Activated CD8-positive, alpha-beta memory T cell treated with anti-CD3 and anti-CD28 coated beads, Interleukin-2, amount 50 U/mL, for 1 hour (primary cell): ENCODE measurements around the gene KCNV2.

Experiments used
- DNase-seq: peaks from one replicate; pipeline ENCODE4 v3.0.0-alpha.2; 2020; ENCODE audit errors: extremely low read depth

The KCNV2 gene

GRCh38 chr9:2758898-2759510 is 41.7 kb downstream of the KCNV2 start:
- no peak for DNase-seq

- no peak for DNase-seq
Measured at GRCh38 chr9:2761424-2761823, 44.1 kb downstream of the KCNV2 start.

- no peak for DNase-seq
Measured at GRCh38 chr9:2764353-2764752, 47.0 kb downstream of the KCNV2 start.

- DNase-seq = no peak
Measured at GRCh38 chr9:2765250-2765880, 48.1 kb downstream of the KCNV2 start.

- DNase-seq = no peak
Measured at GRCh38 chr9:2767800-2768677, 50.7 kb downstream of the KCNV2 start.

DNA sequence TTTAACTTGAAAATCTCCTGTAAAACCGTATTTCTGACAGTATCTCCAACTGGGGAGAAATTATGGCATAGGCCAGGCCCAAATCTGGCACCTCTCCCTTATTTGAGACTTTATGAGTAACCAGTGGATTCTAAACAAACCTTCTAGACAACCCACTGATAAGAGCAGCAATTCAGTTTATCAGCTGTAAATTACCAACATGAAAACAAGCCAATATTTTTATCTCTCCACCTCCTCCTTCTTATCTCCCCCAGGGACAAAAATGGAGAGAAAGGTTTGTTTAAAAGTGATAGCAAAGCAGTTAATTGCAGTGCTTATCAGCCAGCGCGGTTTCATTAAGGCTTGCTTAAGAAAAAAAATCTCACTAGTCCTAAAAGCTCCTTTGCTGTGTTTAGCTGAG is 53.8 kb downstream of the KCNV2 start:
- no peak for DNase-seq

DNA sequence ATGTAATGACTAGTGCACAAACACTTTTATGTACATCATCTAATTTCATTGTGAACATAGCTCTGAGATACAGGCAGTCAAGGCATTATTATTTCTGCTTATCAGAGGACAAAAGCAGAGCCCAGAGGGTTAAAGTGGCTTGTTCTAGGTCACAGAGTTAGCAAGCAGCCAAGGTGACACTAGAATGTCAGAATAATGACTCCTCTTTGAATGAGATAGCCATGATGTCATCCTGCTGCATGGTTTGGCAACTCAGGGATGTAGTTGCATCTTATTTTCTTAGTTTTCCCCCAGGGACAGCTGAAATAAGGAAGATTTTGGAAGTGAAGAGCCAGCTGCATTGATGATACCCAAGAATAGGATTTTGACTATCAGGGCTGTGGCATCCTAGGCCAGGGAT is 54.4 kb downstream of the KCNV2 start:
- no peak for DNase-seq

- DNase-seq = no peak
Measured at GRCh38 chr9:2777454-2777853, 60.1 kb downstream of the KCNV2 start.

- no peak for DNase-seq
Measured at GRCh38 chr9:2778816-2779215, 61.5 kb downstream of the KCNV2 start.
